K562 (cell line): ENCODE data around the gene OVCA2. TPM values are rescaled to one million over a fixed set of nuclear protein-coding genes. Genes with fewer than 3 reads are reported as not detected.

ENCODE experiments used
- E4F1 ChIP-seq: fragments of 250-450 bp; sonication (Bioruptor Pico); IDR thresholded peaks from 2 replicates; pipeline ENCODE4 v1.5.0; 2021; ENCODE audit warnings: mild to moderate bottlenecking, borderline replicate concordance
- MBD2 ChIP-seq: sonication (generic); IDR thresholded peaks from 2 replicates; pipeline ENCODE4 v1.6.1; 2016; ENCODE audit warnings: low read depth, borderline replicate concordance
- NEUROD1 ChIP-seq: fragments of 150-350 bp; IDR thresholded peaks from 2 replicates; pipeline ENCODE4 v1.6.1; 2014; ENCODE audit warnings: borderline replicate concordance, low read length, low read depth; ENCODE audit not compliant: partially characterized antibody
- RB1 ChIP-seq: fragments of 450-650 bp; IDR thresholded peaks from 2 replicates; pipeline ENCODE4 v1.6.1; 2017; ENCODE audit warnings: low read depth, mild to moderate bottlenecking
- REST ChIP-seq, 2 experiments: fragments of 450-650 bp; formaldehyde crosslinking in 1 of 2; IDR thresholded peaks; 2 replicates each; pipeline versions ENCODE4 v1.4.0 to v1.6.1; 2014 to 2020; ENCODE audit warnings: mild to moderate bottlenecking in 2 of 2, borderline replicate concordance in 1 of 2, low read depth in 1 of 2
- ZBTB43 ChIP-seq: sonication (generic); formaldehyde crosslinking; IDR thresholded peaks from 2 replicates; pipeline ENCODE4 v1.8.0; 2023; ENCODE audit warnings: mild to moderate bottlenecking, missing genetic modification reagents
- ZFP1 ChIP-seq: fragments of 450-650 bp; formaldehyde crosslinking; IDR thresholded peaks from 2 replicates; pipeline ENCODE4 v1.4.0; 2020; ENCODE audit warnings: mild to moderate bottlenecking, mixed read lengths
- ZKSCAN1 ChIP-seq: fragments of 150-350 bp; IDR thresholded peaks from 2 replicates; pipeline ENCODE4 v1.6.1; 2016; ENCODE audit warnings: low read depth, low read length
- polyA plus RNA-seq, 8 experiments: library from polyadenylated mRNA; depleted of rRNA in 4 of 8; stranded (reverse) in 5 of 8; unstranded in 3 of 8; fragments of >200 nt; fragmentation: Nextera tagmentation in 2 of 8; fragmentation: Illumina TruSeq in 1 of 8; extraction: Ambion mirVana in 2 of 8; extraction: Trizol in 1 of 8; gene quantifications; 2 replicates each; pipeline versions ENCODE4 v1.2.1 to v1.2.3, GENCODE V29; 2011 to 2014; ENCODE audit warnings: inconsistent platforms in 1 of 8, missing spikeins in 1 of 8
- total RNA-seq, 7 experiments: library from RNA; depleted of rRNA in 6 of 7; stranded (reverse); fragments of >200 nt in 6 of 7; fragmentation: Illumina TruSeq in 2 of 7; extraction: Trizol in 2 of 7; gene quantifications; 2 replicates each; pipeline versions ENCODE4 v1.2.1 to v1.2.3, GENCODE V29; 2011 to 2021; ENCODE audit warnings: low replicate concordance in 1 of 7
- TF ChIP-seq, protein P1 (sequence below), 2 experiments: fragments of 450-650 bp; IDR thresholded peaks; 2 replicates each; pipeline ENCODE4 v1.6.1; 2018; ENCODE audit warnings: mild to moderate bottlenecking in 2 of 2, low read depth in 1 of 2; ENCODE audit not compliant: partially characterized antibody in 2 of 2

OVCA2 gene
- total and polyA plus RNA-seq, 9 of the 15 experiments (the other 6 are each of a cell fraction or from before 2014, with no cell fraction given) = 3.0 to 23.7 (median 14.1) TPM

GRCh38 chr17:2041561-2042389, at the start of gene OVCA2 (continued):
- TF ChIP-seq, protein P1, sequence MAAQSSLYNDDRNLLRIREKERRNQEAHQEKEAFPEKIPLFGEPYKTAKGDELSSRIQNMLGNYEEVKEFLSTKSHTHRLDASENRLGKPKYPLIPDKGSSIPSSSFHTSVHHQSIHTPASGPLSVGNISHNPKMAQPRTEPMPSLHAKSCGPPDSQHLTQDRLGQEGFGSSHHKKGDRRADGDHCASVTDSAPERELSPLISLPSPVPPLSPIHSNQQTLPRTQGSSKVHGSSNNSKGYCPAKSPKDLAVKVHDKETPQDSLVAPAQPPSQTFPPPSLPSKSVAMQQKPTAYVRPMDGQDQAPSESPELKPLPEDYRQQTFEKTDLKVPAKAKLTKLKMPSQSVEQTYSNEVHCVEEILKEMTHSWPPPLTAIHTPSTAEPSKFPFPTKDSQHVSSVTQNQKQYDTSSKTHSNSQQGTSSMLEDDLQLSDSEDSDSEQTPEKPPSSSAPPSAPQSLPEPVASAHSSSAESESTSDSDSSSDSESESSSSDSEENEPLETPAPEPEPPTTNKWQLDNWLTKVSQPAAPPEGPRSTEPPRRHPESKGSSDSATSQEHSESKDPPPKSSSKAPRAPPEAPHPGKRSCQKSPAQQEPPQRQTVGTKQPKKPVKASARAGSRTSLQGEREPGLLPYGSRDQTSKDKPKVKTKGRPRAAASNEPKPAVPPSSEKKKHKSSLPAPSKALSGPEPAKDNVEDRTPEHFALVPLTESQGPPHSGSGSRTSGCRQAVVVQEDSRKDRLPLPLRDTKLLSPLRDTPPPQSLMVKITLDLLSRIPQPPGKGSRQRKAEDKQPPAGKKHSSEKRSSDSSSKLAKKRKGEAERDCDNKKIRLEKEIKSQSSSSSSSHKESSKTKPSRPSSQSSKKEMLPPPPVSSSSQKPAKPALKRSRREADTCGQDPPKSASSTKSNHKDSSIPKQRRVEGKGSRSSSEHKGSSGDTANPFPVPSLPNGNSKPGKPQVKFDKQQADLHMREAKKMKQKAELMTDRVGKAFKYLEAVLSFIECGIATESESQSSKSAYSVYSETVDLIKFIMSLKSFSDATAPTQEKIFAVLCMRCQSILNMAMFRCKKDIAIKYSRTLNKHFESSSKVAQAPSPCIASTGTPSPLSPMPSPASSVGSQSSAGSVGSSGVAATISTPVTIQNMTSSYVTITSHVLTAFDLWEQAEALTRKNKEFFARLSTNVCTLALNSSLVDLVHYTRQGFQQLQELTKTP (IDR thresholded peaks at IDR 0.05; ENCODE audit: low read depth in 1 of 2, partially characterized antibody in 2 of 2) = no peak
- no peak for TF ChIP-seq ZFP1
- 0 out of 2 replicates have a peak, but pooled peaks have one; percentile 25 for TF ChIP-seq ZKSCAN1
- TF ChIP-seq MBD2 = peak; percentile 54
- TF ChIP-seq NEUROD1 = peak; percentile 67
- no peak for TF ChIP-seq E4F1 (CRISPR knock-in tag)
- TF ChIP-seq RB1 = peak; percentile 50
- TF ChIP-seq REST (IDR thresholded peaks at IDR 0.05; ENCODE audit: borderline replicate concordance) = 0 out of 2 replicates have a peak, but pooled peaks have one; percentile 5
- TF ChIP-seq REST (CRISPR knock-in tag; IDR thresholded peaks at IDR 0.05; ENCODE audit: low read depth) = no peak
- TF ChIP-seq ZBTB43 (CRISPR knock-in tag) = no peak
